ENCODE data around the gene BMF. TPM values are rescaled to one million over a fixed set of nuclear protein-coding genes. Genes with fewer than 3 reads are reported as not detected.

BMF gene
- total RNA-seq, 2 experiments from 2014 or later, result 4.8 to 11.1 TPM

- Histone ChIP-seq H4K20me1 (ENCODE audit: insufficient read depth, low read length) (no peaks in the 10 kb centered on the region), H3K9me3 (ENCODE audit: low read length) (no peaks in the 10 kb centered on the region), H3K4me1 (ENCODE audit: insufficient read depth, low read length, poor library complexity, severe bottlenecking) (peaks cover 41% of the 10 kb centered on the region), H3K4me3 (ENCODE audit: low read depth, low read length, poor library complexity, severe bottlenecking) (peak overlapping the region; percentile 25), H3K79me2 (ENCODE audit: insufficient read depth, low read depth, low read length) (no peaks in the 10 kb centered on the region), H3K9me2 (ENCODE audit: insufficient read depth, low read length) (no peaks in the 10 kb centered on the region), H2AFZ (ENCODE audit: low read length) (peak overlapping the region; percentile 83), H3K36me3 (ENCODE audit: insufficient read depth, low read length) (no peaks in the 10 kb centered on the region), H3K4me2 (ENCODE audit: low read length) (peak overlapping the region; percentile 68), H3K27ac (ENCODE audit: low read depth, low read length, poor library complexity, severe bottlenecking) (peak overlapping the region; percentile 82)
- ChIA-PET POLR2A (interaction anchor here (0.7 to 1.0 kb wide), 3 partner anchors 35 to 110 kb away, joined by 3 read pairs; no protein-coding TSS in a partner anchor), CTCF (ENCODE audit: unreplicated experiment) (no interaction called here)
- no peak for TF ChIP-seq CTCF (conservative IDR thresholded peaks at IDR 0.05; ENCODE audit: low read length)
- TF ChIP-seq EZH2phosphoT487 (IDR thresholded peaks at IDR 0.05; ENCODE audit: borderline replicate concordance, low read depth, low read length), result no peak
- peak; percentile 81 for DNase-seq (ENCODE audit: low spot score)
- BruUV-seq (replicated peaks), result no TSS peak
- intact Hi-C loops (cut with micrococcal nuclease; ENCODE audit: unreplicated experiment), result loop anchor here (1.0 kb wide), 1 partner anchor 34 kb away; no protein-coding TSS in a partner anchor
Observed at GRCh38 chr15:40064231-40064894, 44.3 kb downstream of the BMF start.

DNA sequence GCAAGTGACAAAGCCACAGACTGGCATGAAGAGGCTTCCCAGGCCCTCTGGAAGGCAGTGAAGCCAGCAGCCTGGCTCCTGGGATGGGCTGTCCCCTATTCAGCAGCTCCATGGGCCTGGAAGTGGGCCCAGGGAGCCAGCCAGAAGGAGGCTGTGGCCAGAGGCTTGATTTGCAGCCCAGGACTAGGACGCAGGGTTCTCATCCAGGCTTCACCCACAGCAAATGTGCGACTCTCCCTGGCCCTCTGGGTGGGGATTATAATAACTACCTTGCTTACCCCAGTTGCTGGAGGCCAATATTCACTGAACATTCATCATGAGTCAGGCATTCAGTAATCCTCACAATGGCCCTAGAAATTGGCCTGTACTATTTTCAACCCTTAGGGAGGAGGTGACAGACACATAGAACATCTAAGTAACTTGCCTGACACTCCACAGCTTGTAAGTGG, 45.1 kb downstream of the BMF start:
- BruUV-seq (replicated peaks), result no TSS peak
- CTCF ChIA-PET (ENCODE audit: unreplicated experiment), result no interaction called here
- intact Hi-C loops (cut with micrococcal nuclease; ENCODE audit: unreplicated experiment), result loop anchor here (1.0 kb wide), 1 partner anchor 35 kb away; no protein-coding TSS in a partner anchor

More for the DNA sequence above, 45.1 kb downstream of the BMF start:
- no peaks in the 10 kb centered on the region for H3K79me2 ChIP-seq (ENCODE audit: insufficient read depth, low read depth, low read length)
- no peak overlapping the region for H3K4me3 ChIP-seq (ENCODE audit: low read depth, low read length, poor library complexity, severe bottlenecking)
- DNase-seq (ENCODE audit: low spot score), result no peak
- H3K9me3 ChIP-seq (ENCODE audit: low read length), result no peaks in the 10 kb centered on the region
- no peaks in the 10 kb centered on the region for H3K9me2 ChIP-seq (ENCODE audit: insufficient read depth, low read length)
- POLR2A ChIA-PET, result interaction anchor here (1.0 to 2.1 kb wide), 2 partner anchors 35 to 98 kb away, joined by 3 to 6 read pairs; no protein-coding TSS in a partner anchor
- peak overlapping the region; percentile 68 for H3K4me2 ChIP-seq (ENCODE audit: low read length)
- peak overlapping the region; percentile 82 for H3K27ac ChIP-seq (ENCODE audit: low read depth, low read length, poor library complexity, severe bottlenecking)
- H3K36me3 ChIP-seq (ENCODE audit: insufficient read depth, low read length), result no peaks in the 10 kb centered on the region
- H4K20me1 ChIP-seq (ENCODE audit: insufficient read depth, low read length), result no peaks in the 10 kb centered on the region
- H2AFZ ChIP-seq (ENCODE audit: low read length), result no peak overlapping the region
- no peak for TF ChIP-seq CTCF (conservative IDR thresholded peaks at IDR 0.05; ENCODE audit: low read length)
- no peak for TF ChIP-seq EZH2phosphoT487 (IDR thresholded peaks at IDR 0.05; ENCODE audit: borderline replicate concordance, low read depth, low read length)
- peaks cover 38% of the 10 kb centered on the region for H3K4me1 ChIP-seq (ENCODE audit: insufficient read depth, low read length, poor library complexity, severe bottlenecking)
